Stimulated activated CD4-positive, alpha-beta T cell treated with anti-CD3 and anti-CD28 coated beads, Interleukin-12 subunit alpha, Interleukin-12 subunit beta, amount 100 ng/mL, for 48 hours (primary cell): ENCODE data around the gene DHDDS.
"Not testable (repeated sequence)": the region's sequence is repeated elsewhere in the genome, so short reads cannot be mapped to it uniquely, and the experiment has no call there.

ENCODE experiments used
- DNase-seq, 3 donors: peaks; one replicate each; pipeline ENCODE4 v3.0.0-alpha.2; 2020; ENCODE audit warnings: low read depth in 2 of 3, low spot score in 1 of 3

Gene DHDDS, protein sequence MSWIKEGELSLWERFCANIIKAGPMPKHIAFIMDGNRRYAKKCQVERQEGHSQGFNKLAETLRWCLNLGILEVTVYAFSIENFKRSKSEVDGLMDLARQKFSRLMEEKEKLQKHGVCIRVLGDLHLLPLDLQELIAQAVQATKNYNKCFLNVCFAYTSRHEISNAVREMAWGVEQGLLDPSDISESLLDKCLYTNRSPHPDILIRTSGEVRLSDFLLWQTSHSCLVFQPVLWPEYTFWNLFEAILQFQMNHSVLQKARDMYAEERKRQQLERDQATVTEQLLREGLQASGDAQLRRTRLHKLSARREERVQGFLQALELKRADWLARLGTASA

GRCh38 chr1:26431979-26432695 lies at the start of gene DHDDS:
TSS of gene DHDDS (plus strand) at chr1:26432321. CDS start at chr1:26432946, 625 bp downstream.
- peak; percentile 98 for DNase-seq

DNA sequence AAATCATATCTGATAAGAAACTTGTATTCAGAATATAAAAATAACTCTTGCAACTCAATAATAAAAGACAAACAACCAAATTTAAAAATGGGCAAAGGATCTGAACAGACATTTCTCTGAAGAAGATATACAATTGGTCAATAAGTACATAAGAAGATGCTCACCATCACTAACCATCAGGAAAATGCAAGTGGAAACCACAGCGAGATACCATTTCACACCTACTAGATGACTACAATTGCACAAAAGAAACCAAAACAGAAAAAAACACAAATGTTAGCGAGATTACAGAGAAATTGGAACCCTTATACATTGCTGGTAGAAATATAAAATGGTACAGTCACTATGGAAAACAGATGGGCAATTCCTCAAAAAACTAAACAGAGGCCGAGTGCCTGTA lies 48.0 kb upstream of the DHDDS start:
- DNase-seq: no peak

GRCh38 chr1:26385063-26385462 lies 47.1 kb upstream of the DHDDS start:
- not testable (repeated sequence) for DNase-seq

GRCh38 chr1:26387447-26387846 lies 44.7 kb upstream of the DHDDS start:
- no peak for DNase-seq

DNA sequence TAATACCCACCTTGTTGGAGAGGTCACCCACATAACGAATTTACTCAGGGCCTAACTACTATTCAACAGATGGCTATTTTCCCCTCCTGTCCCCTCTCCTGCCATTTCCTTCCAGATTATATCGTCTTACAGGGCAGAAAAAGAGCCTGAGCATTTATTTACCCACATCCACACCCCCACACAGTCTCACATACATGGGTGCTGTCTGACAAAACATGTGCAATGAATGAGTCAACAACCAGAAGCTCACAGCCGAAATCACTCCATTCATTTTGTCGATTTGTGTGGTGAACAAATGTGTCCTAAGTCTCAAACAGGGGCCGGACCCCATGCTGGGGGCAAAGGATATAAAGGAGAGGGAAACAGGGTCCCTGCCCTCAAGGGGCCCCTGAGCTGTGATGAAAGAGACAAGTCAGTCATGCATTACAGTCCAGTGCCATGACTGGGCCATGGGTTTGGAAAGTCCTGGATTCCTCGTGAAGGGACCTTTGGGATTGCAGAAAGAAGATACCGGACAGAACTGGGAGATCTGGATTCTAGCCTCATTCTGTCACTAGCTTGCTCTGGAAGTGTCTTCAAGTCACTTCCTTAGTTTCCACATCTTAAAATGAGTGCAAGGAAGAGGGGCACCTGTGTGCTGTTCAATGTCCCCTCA lies 43.2 kb upstream of the DHDDS start:
- DNase-seq: no peak

- DNase-seq: no peak
Measured at GRCh38 chr1:26389604-26390247, 42.4 kb upstream of the DHDDS start.

DNA sequence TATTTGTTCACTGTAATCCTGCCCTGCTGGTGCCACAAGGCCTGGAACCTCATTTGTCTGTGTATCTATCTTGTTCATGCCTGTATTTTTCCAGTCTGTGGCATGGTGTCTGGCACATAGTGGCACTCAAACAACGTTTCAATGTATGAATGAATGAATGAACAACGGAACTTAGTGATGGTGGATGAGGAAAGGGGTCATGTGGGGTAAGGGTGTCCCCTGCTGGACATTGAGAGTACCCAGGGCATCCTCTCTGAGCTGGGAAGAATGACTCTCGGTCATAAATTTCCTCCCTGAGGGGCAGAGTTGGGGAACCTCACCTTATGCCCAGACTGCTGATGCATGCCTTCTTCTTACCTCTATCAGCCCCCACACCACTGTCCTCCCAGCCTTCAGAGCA lies 40.7 kb upstream of the DHDDS start:
- no peak for DNase-seq

DNA sequence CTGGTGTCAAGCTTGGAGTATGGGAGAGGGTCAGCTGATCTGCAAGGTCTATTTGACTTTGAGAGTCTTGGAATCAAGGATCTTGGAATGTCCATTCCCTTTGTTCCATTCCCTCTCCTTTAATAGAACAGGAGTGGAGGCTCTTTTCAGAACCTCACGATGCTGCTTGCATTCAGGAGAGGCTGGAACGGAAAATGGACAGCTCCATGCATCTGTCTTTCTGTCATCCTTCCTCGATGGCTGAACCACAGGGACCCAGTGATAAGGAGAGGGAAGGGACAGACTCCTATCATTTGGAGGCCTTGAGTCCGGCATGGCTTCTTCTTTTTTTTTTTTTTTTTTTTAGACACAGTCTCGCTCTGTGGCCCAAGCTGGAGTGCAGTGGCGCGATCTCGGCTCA lies 36.4 kb upstream of the DHDDS start:
- no peak for DNase-seq

GRCh38 chr1:26399034-26399433 lies 33.1 kb upstream of the DHDDS start:
- DNase-seq: no peak

DNA sequence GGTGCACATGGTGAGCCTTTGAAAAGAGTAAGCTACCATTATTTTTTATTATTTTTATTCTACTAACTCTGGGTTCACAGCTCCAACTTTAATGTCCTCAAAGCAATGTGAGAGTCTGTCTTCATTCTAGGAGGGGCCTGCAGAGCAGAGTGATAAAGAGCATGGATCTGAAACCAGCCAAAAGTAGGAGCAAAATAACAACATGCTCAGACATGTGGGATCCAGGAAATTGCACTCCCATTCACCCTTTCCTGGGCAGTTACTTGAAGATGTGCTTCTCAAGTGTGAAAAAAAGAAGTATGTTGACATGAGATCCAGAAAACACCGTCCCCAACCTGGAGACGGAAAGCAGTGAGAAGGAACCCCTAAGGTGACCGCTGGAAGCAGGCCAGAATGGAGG lies 30.2 kb upstream of the DHDDS start:
- DNase-seq: no peak

DNA sequence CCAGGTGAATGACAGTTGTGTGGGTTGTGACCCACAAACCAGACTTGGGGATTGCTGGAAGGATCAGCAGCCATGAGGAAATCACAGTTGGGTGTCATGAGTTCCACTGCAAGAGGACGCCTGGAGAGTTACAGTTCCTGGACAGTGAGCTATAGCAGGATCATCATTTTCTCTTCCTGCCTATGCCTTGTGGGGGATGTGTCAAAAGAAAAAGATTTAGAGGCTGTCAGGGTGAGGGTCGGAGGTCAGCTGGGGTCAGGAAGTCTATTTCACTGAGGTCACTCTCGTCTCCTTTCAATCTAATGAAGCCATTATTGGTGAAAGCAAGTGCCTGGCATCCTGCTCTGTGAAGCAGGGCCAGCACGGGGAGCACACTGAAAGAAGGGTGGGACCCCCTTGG lies 28.5 kb upstream of the DHDDS start:
- no peak for DNase-seq

DNA sequence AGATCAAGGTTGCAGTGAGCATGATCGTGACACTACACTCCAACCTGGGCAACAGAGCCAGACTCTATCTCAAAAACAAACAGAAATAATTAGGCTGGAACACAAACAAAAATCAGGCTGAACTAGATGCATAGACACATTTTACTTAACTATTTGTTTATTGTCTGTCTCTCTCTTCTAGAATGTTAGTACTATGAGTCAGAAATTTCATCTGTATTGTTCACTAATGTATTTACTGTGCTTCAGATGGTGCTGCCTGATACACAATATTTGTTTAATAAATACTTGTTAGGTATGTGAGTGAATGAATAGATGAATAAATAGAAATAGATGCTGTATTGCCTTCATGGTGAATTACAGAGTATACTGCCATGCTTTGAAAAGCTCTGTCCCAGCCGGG lies 27.5 kb upstream of the DHDDS start:
- no peak for DNase-seq

DNA sequence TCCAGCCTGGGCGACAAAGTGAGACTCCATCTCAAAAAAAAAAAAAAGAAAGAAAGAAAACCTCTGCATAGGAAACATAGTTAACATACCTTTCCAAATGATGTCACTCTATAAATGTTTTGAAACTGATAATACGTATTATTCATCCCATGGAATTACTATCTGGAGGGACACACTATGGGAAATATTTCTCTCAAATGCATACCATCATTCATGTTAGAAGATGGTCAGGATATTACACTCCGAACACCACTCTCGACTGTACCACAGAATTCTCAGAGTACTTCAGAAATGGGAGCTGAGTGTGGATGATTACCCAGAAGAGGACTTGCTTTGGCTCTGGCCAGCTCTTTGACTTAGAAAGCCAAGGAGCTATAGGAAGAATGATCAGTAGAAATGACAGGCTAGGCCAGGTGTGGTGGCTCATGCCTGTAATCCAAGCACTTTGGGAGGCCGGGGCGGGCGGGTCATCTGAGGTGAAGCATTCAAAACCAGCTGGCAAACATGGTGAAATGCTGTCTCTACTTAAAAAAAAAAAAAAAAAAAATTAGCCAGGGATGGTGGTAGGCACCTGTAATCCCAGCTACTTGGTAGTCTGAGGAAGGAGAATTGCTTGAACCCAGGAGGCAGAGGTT lies 26.7 kb upstream of the DHDDS start:
- no peak for DNase-seq

- peak; percentile 31 to 72 (median 57) for DNase-seq
Measured at GRCh38 chr1:26408604-26409003, 23.5 kb upstream of the DHDDS start.

GRCh38 chr1:26409191-26409807 lies 22.8 kb upstream of the DHDDS start:
- DNase-seq: no peak

DNA sequence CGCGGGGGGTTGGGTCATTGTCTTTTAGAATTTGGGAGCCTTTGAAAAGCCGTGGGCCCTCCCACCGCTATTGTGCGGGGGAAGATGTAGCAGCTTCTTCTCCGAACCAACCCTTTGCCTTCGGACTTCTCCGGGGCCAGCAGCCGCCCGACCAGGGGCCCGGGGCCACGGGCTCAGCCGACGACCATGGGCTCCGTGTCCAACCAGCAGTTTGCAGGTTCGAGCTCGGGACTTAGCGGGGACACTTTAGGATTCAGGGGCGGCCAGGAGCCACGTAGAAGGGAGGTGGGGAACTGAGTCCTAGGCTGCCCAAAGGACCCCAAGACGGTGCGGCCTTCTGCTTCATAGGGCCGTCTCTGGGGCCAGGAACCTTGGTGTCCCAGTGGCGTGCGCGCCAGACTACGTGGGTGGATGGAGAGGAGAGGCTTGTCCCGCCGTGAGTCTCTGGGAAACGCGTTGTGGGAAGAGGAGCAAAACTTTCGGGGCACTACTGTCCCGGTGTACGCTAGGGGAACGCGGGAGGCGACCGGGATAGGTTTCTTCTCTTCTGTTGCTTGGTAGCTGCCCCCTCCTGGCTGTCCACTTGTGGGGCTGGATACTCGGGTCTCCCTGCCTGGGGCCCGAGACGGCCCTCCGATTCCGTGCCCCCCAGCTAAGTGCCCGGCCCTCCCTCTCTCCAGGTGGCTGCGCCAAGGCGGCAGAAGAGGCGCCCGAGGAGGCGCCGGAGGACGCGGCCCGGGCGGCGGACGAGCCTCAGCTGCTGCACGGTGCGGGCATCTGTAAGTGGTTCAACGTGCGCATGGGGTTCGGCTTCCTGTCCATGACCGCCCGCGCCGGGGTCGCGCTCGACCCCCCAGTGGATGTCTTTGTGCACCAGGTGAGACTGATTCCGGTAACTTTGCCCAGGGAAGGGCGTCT lies 21.2 kb upstream of the DHDDS start, which contains the start of gene LIN28A:
Gene LIN28A (plus strand): TSS at position 112 of the 918 bp plus-strand sequence. CDS start 75 bp downstream, at position 187.
- DNase-seq: no peak

DNA sequence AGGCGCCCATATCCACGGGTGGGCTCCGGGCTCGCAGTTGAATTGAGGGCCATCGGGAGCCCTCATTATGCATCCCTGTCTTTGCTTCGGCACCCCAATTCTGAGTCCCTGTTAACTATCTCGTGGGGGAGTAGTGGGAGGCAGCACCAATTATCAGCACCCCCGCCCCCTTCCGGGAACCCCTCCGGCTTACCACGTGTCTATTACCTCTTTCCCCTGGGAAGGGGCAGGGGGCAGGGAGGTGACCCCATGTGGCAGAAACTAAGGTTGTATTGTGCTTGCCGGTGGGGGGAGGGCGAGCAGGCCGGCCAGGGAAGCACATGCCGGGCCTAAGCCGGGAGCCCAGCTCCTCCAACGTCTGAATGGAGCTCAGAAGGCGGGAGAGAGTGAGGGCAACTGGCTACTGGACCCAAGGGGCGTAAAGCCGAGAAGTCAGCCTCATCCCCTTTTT lies 20.5 kb upstream of the DHDDS start:
- DNase-seq: no peak

DNA sequence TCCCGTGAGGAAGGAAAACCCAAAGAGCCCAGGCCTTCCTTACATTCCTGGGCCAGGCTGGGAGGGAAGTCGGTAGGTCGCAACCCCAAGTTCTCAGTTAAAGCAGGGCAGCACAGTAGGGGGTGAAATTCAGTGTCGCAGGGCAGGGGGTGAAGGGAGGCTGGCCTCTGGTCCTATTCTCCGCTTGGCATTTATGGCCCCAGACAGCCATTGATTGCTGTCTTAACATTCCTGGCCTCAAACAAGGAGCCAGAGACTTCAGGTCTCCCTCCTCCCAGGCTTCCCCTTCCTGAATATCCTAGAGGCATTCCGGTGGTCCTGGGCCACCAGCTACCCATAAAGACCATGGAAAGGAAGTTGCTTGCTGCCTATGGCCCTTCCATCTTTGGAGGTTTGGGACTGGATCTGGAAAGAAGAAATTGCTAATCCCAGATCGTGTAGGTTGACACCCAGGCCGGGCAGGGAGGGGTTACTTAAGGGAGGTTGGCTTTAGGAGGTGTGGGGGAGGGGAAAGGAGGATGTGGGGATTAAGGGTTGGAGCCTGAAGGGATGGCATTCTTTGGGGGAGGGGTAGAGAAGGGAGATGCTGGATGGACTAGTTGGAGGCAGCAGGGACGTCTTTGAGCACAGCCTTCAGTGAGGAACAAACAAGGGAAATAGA lies 19.8 kb upstream of the DHDDS start:
- DNase-seq: no peak

DNA sequence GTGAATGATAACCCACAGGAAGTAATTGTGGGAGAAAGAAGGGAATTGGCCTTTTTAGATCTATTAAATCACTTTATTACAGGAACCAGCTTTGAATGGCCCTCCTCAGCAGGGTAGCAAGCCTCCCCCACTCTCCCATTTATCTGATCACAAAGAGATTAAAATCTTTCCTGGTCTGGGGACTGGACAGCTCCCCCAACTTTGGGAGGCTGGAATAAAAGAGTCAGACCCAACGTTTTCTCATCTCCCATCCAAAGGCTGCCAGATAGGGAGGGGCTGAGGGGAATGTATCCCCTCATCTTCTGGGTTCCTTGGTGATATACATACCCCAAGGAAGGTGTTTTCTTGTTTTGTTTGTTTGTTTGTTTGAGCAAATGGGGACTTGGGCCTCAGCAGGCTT lies 19.1 kb upstream of the DHDDS start:
- no peak for DNase-seq
